BJ (cell line): Measurements from ENCODE around the gene ZNF845. TPM values are rescaled to one million over a fixed set of nuclear protein-coding genes. Genes with fewer than 3 reads are reported as not detected.

ENCODE experiments used
- CTCF ChIA-PET: fragments of 350-600 bp; formaldehyde crosslinking; extraction: SDS; loops from one replicate; lab custom pipeline; 2021; ENCODE audit warnings: antibody characterized with exemption, inconsistent platforms; lab: Yijun Ruan, JAX
- POLR2A ChIA-PET: fragments of 300-600 bp; sonication (Branson Sonifier 250); formaldehyde crosslinking; extraction: SDS; loops from one replicate; lab custom pipeline; 2021; ENCODE audit warnings: antibody characterized with exemption; lab: Charles Lee
- DNase-seq: peaks from one replicate; pipeline ENCODE4 v3.0.0-alpha.2; 2011; ENCODE audit warnings: low read depth
- H3K27me3 ChIP-seq: 2 replicates; pipeline ENCODE4 v1.6.0; 2011; ENCODE audit warnings: low read length; ENCODE audit not compliant: control insufficient read depth, insufficient read depth
- H3K36me3 ChIP-seq: 2 replicates; pipeline ENCODE4 v1.5.1; 2011; ENCODE audit warnings: low read length; ENCODE audit not compliant: control insufficient read depth, insufficient read depth
- H3K4me3 ChIP-seq: 2 replicates; pipeline ENCODE4 v1.5.1; 2011; ENCODE audit warnings: low read depth, mild to moderate bottlenecking, control low read depth, low read length
- polyA plus RNA-seq: library from polyadenylated mRNA; depleted of rRNA; stranded (reverse); fragments of >200 nt; gene quantifications from 2 replicates; pipeline ENCODE4 v1.2.3, GENCODE V29; 2011
- TF ChIP-seq, protein P1 (sequence below): IDR thresholded peaks from 2 replicates; pipeline ENCODE4 v1.5.1; 2011; ENCODE audit warnings: low read depth, mild to moderate bottlenecking, control low read depth, inconsistent platforms, low read length, moderate library complexity; ENCODE audit not compliant: insufficient read depth

Gene ZNF845
- polyA plus RNA-seq, 1 experiment: 1.5 TPM

GRCh38 chr19:53365899-53366493 lies 32.4 kb downstream of the ZNF845 start:
- ChIA-PET CTCF (no interaction called here), POLR2A (no interaction called here)
- Histone ChIP-seq H3K4me3 (peak overlapping the region; percentile 58), H3K27me3 (no peaks in the 10 kb centered on the region), H3K36me3 (no peaks in the 10 kb centered on the region)
- DNase-seq: no peak
- TF ChIP-seq, protein P1, sequence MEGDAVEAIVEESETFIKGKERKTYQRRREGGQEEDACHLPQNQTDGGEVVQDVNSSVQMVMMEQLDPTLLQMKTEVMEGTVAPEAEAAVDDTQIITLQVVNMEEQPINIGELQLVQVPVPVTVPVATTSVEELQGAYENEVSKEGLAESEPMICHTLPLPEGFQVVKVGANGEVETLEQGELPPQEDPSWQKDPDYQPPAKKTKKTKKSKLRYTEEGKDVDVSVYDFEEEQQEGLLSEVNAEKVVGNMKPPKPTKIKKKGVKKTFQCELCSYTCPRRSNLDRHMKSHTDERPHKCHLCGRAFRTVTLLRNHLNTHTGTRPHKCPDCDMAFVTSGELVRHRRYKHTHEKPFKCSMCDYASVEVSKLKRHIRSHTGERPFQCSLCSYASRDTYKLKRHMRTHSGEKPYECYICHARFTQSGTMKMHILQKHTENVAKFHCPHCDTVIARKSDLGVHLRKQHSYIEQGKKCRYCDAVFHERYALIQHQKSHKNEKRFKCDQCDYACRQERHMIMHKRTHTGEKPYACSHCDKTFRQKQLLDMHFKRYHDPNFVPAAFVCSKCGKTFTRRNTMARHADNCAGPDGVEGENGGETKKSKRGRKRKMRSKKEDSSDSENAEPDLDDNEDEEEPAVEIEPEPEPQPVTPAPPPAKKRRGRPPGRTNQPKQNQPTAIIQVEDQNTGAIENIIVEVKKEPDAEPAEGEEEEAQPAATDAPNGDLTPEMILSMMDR: no peak

- no peaks in the 10 kb centered on the region for H3K27me3 ChIP-seq
- no peak for DNase-seq
- H3K36me3 ChIP-seq: no peaks in the 10 kb centered on the region; the same call in 1 of the 2 replicates
- no peak overlapping the region for H3K4me3 ChIP-seq
- CTCF ChIA-PET: no interaction called here
- POLR2A ChIA-PET: no interaction called here
- TF ChIP-seq, protein P1: no peak
Measured at GRCh38 chr19:53372196-53372595, 38.6 kb downstream of the ZNF845 start.

- DNase-seq: no peak
- POLR2A ChIA-PET: no interaction called here
- CTCF ChIA-PET: no interaction called here
- no peaks in the 10 kb centered on the region for H3K27me3 ChIP-seq
- TF ChIP-seq, protein P1: no peak
- no peak overlapping the region for H3K4me3 ChIP-seq
- no peaks in the 10 kb centered on the region; the same call in 1 of the 2 replicates for H3K36me3 ChIP-seq
Measured at GRCh38 chr19:53374288-53374687, 40.7 kb downstream of the ZNF845 start.

DNA sequence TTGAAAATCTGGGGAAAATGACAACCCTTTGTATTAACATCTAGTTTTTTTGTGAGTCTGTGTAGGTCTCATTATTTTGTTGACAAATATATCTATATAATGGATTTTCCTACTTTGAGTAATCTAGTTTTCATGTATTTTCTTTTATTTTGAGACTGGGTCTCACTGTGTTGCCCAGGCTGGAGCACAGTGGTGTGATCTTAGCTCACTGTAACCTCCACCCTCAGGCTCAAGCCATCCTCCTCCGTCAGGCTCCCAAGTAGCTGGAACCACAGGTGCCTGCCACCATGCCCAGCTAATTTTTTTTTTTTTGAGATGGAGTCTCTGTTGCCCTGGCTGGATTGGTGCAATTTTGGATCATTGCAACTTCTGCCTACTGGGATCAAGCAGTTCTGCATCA lies 41.2 kb downstream of the ZNF845 start:
- TF ChIP-seq, protein P1: no peak
- CTCF ChIA-PET: no interaction called here
- DNase-seq: no peak
- Histone ChIP-seq H3K36me3 (no peaks in the 10 kb centered on the region; the same call in 1 of the 2 replicates), H3K4me3 (no peak overlapping the region), H3K27me3 (no peaks in the 10 kb centered on the region)
- POLR2A ChIA-PET: no interaction called here

DNA sequence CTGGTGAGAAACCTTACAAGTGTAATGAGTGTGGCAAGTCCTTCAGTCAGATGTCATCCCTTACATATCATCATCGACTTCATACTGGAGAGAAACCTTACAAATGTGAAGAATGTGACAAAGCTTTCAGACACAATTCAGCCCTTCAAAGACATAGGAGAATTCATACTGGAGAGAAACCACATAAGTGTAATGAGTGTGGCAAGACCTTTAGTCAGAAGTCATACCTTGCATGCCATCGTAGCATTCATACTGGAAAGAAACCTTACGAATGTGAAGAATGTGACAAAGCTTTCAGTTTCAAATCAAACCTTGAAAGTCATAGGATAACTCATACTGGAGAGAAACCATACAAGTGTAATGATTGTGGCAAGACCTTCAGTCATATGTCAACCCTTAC lies 47.8 kb downstream of the ZNF845 start:
- no peak for DNase-seq
- POLR2A ChIA-PET: no interaction called here
- TF ChIP-seq, protein P1: no peak

More for the DNA sequence above, 47.8 kb downstream of the ZNF845 start:
- Histone ChIP-seq H3K27me3 (no peaks in the 10 kb centered on the region), H3K4me3 (no peak overlapping the region), H3K36me3 (no peaks in the 10 kb centered on the region; the same call in 1 of the 2 replicates)
- CTCF ChIA-PET: interaction anchor here (1.3 kb wide), 1 partner anchor 11 kb away, joined by 4 read pairs; no protein-coding TSS in a partner anchor
